Measurements from ENCODE around the gene TCHP.
"Not testable (repeated sequence)": the region's sequence is repeated elsewhere in the genome, so short reads cannot be mapped to it uniquely, and the experiment has no call there.

Gene TCHP

GRCh38 chr12:109879351-109880042 lies 20.6 kb upstream of the TCHP start:
- DNase-seq (ENCODE audit: low read depth, low spot score), result peak; percentile 21

GRCh38 chr12:109880043-109880931 lies 19.8 kb upstream of the TCHP start, which contains the start of gene GLTP:
TSS of gene GLTP (minus strand) at chr12:109880541. CDS start at chr12:109880374, 167 bp downstream.
- DNase-seq (ENCODE audit: low read depth, low spot score), result peak; percentile 85

DNA sequence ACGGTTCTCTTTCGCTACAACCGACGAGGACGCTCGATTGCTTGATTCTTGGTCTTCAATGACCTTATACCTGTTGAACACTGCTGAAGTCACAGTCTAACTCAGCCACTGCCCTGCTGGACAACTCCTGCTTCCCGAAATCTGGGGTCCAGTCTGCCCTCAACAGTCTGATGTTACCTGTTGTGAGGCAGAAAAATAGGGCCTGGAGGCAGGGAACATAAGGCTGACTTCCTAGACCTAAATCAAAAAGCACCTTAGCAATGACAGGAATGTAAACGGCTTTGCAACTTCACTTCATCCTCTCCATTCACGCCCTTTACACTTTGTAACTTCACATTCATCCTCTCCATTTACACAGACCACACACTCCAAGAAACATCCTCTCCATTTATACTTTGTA lies 19.1 kb upstream of the TCHP start:
- no peak for DNase-seq (ENCODE audit: low read depth, low spot score)

GRCh38 chr12:109881752-109882151 lies 18.3 kb upstream of the TCHP start:
- DNase-seq (ENCODE audit: low read depth, low spot score), result no peak

DNA sequence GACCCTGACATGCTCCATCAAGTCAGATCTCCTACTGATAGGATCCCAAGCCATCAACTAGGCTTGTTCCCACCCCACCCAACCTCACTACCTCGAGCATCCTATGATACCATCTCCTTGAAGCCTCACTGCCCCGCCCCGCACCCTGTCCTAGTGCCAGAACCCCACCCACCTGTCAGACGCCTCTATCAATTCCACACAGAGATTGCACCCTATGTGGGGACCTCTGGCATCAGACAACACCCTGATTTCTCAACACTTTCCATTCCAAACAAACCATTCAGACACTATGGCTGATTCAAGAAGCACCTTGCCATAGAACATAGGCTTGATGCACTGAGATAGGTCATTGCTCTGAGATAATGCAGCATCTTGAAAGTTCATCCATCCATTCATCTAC lies 16.6 kb upstream of the TCHP start:
- no peak for DNase-seq (ENCODE audit: low read depth, low spot score)

- no peak for DNase-seq (ENCODE audit: low read depth, low spot score)
These were observed 14.5 kb upstream of the TCHP start for GRCh38 chr12:109885616-109886015.

- DNase-seq (ENCODE audit: low read depth, low spot score), result no peak
These were observed 11.7 kb upstream of the TCHP start for GRCh38 chr12:109888179-109889020.

GRCh38 chr12:109890620-109891170 lies 9.4 kb upstream of the TCHP start:
- no peak for DNase-seq (ENCODE audit: low read depth, low spot score)

DNA sequence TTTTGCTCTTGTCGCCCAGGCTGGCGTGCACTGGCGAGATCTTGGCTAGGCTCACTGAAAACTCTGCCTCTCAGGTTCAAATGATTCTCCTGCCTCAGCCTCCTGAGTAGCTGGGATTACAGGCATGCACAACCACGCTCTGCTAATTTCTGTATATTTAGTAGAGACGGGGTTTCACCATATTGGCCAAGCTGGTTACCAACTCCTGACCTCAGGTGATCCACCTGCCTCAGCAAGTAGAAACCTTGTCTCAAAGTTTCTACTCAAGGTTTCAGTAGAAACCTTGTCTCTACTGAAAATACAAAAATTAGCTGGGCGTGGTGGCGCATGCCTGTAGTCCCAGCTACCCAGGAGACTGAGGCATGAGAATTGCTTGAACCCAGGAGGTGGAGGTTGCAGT lies 8.3 kb upstream of the TCHP start:
- DNase-seq (ENCODE audit: low read depth, low spot score), result not testable (repeated sequence)

DNA sequence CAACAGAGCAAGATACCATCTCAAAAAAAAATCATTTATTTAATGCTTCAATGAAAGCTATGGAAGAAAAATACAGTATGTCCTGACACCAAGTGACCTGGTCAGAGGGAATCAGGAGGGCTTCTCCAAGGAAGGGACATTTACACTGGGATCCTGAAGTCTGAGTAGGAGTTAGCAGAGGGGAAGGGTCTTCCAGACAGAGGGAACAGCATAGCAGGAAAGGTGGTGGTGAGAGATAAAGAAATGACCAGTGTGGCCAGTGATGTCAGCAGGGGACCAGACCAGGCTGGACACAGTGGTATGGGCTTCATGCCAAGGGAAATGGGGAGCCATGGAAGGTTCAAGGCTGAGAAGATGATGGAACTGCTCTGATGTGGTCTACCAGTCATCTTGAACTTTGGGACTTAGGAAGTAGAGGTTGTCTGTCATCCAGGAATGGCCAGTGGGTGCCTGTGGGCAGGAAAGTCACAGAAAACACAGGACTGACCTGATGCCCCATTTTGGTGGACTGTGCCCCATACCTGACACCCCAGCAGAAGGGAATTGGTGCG lies 7.8 kb upstream of the TCHP start:
- DNase-seq (ENCODE audit: low read depth, low spot score), result no peak

DNA sequence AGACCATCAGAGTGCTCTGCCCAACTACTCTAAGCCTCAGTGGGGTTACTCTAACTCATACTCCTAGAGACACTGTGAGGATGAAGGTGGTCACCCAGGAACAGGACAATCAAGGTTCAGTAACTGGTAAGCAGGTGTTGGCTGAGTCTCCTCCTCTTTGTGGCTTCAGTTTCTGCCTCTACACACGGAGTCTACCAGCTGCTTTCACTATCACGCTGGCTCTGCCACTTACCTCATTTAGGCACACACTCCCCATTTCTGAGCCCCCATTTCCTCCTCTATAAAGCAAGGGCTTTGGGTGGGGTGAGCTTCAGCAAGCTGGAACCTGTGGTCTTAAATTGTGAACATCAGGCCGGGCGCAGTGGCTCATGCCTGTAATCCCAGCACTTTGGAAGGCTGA lies 7.3 kb upstream of the TCHP start:
- no peak for DNase-seq (ENCODE audit: low read depth, low spot score)

DNA sequence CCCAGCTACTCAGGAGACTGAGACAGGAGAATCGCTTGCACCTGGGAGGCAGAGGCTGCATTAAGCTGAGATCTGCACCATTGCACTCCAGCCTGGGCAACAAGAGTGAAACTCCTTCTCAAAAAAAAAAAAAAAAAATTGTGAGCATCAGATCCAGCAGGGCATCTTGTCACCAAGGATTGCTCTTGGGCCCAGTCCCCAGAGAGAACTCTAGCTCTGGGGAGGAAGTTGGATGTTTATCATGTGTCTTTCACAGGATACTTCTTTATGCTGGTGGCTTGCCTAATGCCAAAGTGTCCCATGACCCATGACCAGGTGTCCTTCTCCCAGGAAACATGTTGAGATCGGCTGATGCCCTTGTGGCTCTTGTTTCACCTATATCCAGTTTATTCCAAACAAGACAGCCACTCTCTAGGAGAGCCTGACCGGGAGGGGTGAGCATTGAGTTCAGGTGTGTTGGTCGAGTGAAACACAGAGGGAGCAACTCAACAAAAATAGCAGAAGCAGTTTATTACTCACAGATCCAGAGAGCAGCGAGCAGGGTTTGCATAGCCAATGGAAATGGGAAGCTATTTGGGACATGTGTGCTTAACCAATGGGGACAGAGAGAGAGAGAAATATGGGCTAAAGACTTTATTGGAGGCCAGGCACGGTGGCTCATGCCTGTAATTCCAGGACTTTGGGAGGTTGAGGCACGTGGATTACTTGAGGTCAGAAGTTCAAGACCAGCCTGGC lies 6.6 kb upstream of the TCHP start:
- no peak for DNase-seq (ENCODE audit: low read depth, low spot score)

GRCh38 chr12:109894939-109895338 lies 5.1 kb upstream of the TCHP start:
- DNase-seq (ENCODE audit: low read depth, low spot score), result no peak

DNA sequence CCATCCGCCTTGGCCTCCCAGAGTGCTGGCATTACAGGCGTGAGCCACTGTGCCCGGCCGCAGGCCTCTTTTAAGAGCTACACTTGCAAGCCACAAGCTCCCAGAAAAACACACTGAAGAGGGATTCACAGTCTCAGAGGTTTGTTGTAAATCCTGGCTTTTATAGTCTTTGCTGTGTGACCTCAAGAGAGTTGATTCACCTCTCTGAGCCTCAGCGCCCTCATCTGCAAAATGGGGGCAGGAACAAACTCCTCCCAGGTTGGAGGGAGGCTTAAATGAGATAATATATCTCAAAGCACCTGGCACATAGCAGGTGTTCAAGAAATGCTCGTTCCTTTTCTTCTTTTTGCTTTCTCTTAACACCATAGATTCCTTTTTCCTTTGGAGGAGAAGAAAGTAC lies 3.9 kb upstream of the TCHP start:
- no peak for DNase-seq (ENCODE audit: low read depth, low spot score)

GRCh38 chr12:109897029-109897428 lies 3.0 kb upstream of the TCHP start:
- DNase-seq (ENCODE audit: low read depth, low spot score), result no peak

- DNase-seq (ENCODE audit: low read depth, low spot score), result not testable (repeated sequence)
These were observed 729 bp upstream of the TCHP start for GRCh38 chr12:109899345-109899744.

DNA sequence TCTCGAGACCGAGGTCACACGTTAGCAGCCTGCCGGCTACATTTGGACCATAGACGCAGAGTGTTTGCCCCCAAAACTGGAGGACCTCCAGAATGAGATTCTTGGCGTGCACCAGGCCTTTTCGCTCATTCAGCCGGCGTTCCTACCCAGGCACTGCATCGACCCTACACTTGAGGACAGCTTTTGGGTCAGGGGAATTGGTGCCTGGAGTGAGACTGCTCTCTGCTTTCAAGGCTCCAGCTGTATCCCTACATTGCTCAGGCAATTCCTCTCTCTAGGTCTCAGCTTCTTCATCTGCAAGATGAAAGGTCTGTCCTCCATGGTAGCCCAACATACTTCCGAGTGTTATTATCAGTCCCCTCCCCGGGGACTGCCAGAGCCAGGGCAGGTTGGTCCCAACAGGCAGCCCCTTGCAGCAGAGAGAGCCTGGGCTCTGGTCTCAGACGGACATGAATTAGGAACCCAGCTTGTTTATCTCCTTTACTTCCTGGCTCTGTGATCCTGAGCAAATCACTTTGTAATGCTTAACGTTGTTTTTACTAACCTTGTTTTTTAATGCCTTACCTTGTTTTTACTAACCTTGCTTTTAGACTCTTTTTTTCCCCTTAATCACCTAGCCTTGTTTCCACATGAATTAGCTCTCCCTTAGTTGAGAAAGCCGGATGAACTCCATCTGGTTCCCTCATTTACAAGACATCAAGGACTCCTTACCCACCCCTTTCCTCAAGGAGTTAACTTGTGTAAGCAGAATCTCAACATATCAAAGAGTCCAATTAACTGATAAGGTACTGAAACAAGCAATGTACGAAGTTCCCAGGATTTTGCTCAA lies 892 bp downstream of the TCHP start:
- peak; percentile 71 for DNase-seq (ENCODE audit: low read depth, low spot score)

DNA sequence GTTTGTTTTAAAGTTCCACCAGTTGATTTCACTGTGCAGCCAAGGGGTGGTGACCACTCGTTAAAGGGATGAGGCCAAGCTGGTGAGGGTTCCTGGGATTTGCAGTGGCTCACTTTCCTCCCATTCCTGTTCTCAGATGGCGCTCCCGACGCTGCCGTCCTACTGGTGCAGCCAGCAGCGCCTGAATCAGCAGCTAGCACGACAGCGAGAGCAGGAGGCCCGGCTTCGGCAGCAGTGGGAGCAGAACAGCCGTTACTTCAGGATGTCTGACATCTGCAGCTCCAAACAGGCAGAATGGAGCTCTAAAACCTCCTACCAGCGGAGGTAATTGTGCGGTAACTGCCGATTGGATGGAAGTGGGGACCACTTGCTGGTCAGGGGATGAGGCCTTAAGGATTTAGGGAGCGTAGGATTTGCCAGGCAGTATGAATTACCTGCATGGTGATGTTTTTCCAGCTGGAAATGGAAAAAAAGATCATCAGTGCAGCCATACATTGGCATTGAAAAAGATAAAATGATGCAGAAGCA lies 2.9 kb downstream of the TCHP start:
- no peak for DNase-seq (ENCODE audit: low read depth, low spot score)

- DNase-seq (ENCODE audit: low read depth, low spot score), result no peak
These were observed 5.2 kb downstream of the TCHP start for GRCh38 chr12:109905301-109905700.

Measured in ELF-1 (cell line).